DMS79 (cell line): ENCODE data around the gene NKTR.
"Not testable (repeated sequence)": the region's sequence is repeated elsewhere in the genome, so short reads cannot be mapped to it uniquely, and the experiment has no call there.

Experiments
- DNase-seq: peaks from one replicate; lab custom pipeline; 2025; lab: John Stamatoyannopoulos, UW

NKTR gene

DNA sequence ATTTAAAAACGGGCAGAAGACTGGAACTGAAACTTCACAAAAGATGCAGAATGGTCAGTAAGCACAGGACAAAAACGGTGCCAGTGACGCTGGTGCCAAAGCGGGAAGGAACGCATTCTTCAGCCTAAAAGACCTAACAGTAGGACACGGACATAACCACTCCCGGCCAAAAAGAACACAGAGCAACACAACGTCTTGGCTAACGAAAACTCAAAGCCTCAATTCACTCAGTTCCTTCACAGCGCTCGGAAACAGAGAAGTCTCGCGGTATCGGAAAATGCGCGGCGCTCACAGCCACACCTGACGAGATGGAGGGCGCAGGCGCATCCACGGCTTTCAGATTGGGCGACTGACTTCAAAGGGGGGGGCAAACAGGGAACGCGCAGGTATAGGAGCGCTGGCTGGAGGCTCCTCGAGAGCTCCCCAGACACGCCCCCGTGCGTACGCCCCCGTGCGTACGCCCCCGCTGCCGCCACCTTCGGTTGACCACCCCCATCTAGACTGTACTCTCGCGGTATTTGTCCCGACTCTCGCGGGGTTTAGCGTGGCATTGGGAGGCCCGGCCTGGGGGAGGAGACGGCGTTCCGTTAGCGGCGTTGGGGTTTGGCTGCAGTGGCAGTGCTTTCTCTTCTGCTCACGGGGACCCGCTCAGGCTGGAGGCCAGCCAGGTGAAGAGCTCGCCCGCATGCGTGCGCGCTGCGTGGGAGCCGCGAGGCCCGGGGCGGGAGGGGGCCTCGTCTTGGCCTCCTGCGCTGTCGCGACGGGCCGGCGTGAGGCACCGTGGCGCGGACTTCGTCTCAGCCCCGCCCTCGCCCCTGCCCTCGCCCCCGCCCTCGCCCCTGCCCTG is at the start of gene NKTR:
Gene NKTR (plus strand): TSS at position 576 of the 847 bp plus-strand sequence. CDS start 321 bp downstream, outside the sequence.
- peak; percentile 93 for DNase-seq

DNA sequence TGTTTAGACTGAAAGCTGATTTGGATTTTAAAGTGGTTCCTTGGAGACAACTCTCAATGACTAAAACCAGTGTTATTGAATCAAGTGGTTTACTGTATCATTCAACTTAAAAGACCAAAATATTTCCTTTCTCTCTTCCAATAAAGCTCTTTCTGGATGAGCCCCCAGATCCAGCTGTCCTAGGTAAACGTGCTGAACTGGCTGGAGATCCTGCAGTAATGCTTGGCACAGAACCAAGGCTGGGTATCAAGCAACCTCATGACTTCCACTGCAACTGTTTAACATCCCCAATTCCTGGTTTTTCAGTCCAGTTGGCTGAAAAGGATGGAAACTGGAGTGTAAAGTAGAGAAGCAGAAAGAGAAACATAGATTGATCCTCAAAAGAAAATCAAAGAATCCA is 47.7 kb upstream of the NKTR start:
- DNase-seq: no peak

DNA sequence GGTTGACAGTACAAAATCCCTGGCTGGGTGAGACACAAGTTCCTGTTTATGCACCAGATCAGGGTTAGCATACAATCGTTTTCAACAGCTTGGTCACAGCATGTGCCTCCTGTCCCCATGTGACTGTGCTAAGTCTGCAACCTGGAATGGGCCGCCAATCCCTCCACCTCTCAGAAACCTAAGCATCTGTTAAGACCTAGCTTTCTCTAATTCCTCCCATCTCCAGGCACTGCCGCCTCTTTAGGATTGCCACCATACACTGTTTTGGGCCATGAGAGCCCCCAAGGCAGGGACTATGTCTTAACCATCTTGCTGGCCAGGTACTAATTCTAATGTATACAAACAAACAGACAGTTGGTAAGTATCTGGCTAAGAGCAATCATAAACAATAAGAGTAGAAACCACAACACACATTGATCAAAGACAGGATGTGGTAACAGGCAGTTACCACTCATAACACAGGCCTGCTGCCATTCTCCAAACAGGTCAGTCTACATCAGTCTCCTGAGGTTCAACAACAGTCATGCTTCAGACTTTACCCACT is 44.3 kb upstream of the NKTR start:
- DNase-seq: no peak

DNA sequence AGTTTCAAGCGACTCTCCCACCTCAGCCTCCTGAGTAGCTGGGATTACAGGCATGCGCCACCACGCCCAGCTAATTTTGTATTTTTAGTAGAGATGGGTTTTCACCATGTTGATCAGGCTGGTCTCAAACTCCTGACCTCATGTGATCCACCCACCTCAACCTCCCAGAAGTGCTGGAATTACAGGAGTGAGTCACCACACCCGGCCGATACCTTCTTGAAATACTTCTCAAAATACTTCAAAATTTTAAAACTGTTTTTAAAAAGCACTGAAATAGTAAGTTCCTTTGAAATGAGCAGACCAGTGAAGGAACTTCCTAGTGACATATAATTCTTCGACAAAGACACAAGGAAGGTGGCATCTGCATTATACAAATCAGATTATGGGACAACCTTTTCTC is 43.7 kb upstream of the NKTR start:
- not testable (repeated sequence) for DNase-seq

DNA sequence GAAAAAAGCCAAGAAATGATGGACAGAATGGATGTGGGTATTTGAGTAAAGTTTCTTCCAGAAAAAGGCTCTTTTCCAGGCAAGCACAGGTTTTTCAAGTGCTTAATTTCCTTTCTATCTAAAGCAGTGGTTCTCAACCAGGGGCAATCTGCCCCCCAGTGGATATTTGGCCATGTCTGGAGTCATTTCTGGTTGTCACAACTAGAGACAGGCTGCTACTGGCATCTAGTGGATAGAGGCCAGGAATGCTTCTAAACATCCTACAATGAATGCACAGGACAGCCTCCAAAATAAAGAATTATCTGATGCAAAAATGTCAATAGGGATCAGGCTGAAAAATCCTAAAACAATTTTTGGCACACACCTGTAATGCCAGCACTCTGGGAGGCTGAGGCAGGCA is 42.6 kb upstream of the NKTR start:
- no peak for DNase-seq

DNA sequence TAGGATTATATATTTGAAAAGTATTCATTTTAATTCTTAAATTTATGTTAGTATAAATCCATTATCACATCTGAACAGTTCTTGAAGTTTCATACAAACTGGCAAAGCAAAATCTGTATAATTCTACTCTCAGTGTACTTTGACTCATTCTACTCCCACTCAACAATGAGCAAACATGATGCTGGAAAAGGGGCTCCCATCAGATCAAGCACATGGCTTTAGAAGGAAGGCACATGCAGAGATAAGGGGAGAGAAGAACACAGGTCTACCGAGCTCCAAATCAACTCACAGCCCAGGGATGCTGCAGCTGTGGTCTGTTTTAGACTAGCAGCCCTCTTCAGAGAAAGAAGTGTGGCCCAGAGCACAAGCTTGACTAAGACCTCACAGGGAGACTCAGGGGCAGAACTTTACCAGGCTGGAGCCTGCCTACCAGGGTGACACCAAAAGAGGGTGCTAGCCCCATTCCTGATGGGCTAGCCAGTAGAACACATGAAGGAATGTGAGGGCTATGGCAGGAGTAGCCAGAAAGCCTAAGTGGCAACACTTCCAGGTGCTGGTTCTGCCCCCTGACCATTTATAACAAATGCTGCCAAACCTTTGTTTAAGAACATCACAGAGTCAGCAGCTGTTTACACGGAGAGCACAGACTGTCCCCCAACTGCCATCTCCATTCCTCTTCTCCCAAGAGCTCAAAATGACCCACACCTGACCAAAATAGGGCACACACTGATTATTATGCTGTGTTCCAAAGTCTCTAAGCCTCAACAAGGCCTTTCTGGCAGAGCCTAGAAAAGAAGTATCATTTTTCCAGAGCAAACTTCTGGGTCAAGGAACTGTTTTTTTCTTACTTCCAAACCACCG is 38.2 kb upstream of the NKTR start:
- DNase-seq: no peak

DNA sequence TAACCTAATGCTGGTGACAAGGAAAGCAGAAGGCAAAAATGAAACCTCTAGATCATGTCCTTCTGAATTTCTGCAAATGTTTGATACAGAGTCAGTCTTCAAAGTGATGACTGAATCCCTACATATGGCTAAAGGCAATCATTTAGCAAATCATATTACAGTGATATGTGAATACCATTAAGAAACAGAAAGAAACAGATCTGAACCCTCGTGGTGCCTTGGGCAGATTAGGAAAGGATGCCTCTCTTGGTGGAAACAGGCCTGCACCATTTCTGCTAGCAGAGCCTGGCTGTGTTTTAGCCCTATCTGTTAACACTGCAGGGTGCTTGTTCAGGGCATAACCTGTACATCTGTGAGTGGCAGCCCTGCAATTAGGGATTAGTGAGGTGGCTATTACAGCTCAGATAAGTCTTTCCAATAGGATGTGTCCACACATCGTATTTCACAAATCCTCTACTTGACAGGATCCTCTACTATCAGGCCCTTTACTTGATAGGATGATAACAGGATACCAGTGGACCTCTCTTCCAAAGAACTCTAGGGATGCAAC is 30.8 kb upstream of the NKTR start:
- no peak for DNase-seq

DNA sequence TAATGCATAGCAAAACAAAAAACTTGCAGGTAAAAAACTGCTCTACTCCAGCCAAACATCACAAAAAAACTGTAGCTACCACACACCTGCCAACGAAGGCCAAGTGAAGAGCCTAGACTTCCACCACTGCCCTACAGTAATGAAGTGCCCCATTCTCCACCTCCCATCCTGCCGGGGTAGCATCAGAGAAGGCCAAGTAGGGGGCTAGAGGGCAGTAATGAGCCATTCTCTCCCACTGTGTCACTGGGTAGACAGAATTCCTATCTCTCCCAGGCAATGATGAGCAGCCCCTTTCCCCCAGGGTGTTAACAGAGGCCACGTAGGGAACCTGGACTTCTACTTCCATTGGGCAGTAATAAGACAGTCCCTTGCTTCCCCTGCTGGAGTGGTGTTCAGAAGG is 28.2 kb upstream of the NKTR start:
- no peak for DNase-seq

DNA sequence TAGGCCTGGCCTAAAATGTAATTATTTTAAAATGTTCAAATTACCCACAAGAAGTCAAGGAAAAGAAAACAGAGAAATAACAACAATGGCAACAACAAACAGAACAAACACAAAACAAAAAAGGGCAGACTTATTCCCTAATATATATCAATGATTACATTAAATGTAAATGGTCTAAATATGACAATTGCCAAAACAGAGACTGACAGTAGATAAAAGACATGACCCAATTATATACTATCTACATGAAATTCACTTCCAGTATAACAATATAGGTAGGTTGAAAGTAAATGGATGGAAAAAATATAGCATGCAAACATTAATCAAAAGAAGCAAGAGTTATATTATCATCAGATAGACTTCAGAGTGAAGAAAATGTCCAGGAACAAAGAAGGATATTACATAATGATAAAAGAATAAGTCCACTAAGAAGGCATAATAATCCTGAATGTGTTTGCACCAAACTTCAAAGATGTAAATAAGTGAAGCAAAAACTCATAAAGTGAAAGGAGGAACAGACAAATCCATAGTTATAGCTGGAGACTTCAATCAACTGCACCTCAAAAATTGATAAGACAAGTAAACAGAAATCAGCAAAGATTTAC is 25.2 kb upstream of the NKTR start:
- no peak for DNase-seq

DNA sequence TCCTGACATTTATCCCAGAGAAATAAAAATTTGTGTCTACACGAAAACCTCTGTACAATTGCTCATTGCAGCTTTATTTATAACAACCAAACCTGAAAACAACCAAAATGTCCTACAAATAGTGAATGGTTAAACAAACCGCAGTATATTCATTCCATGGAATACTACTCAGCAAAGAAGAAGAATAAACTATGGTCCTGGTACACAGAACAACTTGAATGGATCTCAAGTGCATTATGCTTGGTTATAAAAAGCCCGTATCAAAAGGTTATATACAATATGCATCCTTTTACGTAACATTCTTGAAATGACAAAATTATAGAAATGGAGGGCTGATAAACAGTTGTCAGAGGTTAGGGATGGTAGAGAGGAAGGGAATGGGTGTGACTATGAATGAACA is 22.4 kb upstream of the NKTR start:
- DNase-seq: no peak

DNA sequence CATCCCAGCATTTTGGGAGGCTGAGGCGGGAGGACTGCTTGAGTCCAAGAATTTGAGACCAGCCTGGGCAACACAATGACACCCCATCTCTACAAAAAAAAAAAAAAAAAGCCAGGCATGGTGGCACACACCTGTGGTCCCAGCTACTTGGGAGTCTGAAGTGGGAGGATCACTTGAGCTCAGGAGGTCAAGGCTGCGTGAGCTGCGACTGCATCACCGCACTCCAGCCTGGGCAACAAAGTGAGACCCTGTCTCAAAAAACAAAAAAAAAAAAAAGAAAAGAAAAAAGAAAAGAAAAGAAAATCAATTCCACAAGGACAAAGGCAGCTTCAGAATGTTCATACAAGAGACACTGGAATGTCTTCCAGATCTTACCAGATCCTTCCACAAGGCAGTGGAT is 21.1 kb upstream of the NKTR start:
- DNase-seq: not testable (repeated sequence)

DNA sequence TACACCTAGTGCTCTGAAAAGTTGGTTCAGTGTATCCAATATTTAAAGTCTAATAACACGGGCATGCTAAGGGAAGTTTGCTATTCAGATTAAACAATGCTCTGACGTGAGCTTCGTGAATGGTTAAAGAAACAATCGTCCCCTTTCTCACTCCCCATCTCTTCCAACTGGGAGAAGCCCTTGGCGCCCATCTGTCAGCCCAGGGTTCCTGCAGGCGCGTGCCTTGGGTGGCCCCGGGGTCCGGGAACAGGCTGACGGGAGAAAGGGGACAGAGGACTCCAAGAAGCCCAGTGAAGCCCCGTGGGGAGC is 19.1 kb upstream of the NKTR start:
- no peak for DNase-seq

DNA sequence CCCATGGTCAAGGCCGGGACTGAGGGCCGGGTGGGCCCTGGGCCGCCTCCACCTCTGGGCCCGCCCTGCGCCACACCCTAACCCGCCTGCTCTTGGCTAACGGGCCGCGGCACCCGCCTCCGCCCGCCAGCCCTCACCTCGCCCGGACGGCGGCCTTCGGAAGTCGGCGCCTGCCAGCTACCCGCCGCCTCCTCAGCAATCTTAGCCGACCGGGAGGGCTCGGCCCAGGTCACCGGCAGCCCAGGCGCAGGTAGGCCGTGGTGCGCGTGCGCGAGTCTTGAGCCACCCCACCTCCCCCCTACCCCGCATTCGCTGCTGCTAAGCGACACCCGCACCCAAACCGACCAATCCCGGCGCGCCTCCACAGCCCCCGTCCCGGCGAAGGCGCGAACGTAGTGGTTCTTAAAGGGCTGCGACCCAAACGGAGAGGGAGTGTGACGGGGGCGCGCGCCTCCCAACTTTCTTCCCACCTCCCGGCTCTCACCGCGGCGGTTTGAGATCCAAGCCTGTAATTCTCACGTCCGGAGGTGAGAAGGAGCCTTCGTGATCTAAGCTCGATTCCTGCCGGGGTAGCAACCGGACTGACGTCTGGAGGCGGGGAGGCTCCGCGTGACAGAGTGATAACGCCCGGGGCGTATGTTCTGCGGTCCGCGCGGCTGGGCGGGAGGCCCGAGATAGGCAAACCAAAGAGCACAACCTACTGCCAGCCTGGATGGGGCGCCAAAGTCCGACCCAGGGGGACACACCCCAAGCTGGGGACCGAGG is 18.6 kb upstream of the NKTR start, which contains the start of gene SEC22C:
Gene SEC22C (minus strand): TSS at position 259 of the 765 bp plus-strand sequence. CDS start 12,921 bp downstream, outside the sequence.
- DNase-seq: peak; percentile 75

DNA sequence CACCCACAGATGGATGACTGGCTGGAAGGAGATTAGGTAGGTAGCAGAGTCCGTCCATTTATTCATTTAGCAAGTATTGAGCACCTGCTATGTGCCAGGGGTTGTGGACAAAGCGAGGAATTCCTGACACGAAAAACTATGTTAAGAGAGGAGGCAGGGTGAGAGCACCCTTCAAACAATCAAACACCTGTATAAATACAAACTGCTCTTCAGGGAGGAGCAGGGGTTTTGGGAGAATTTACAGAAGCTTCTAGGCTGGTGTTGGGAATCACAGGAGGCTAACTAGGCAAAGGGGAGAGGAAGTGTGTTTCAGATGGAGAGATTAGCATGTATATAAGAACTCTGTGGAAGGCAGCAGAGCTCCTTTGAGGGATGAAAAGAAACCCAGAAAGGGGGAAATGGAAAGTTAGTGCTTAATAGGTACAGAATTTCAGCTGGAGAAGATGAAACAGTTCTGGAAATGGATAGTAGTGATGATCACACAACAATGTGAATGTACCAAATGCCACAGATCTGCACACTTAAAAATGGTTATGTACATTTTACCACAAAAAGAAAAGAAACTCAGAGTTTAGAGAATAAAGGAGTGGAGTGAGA is 17.9 kb upstream of the NKTR start:
- DNase-seq: no peak

DNA sequence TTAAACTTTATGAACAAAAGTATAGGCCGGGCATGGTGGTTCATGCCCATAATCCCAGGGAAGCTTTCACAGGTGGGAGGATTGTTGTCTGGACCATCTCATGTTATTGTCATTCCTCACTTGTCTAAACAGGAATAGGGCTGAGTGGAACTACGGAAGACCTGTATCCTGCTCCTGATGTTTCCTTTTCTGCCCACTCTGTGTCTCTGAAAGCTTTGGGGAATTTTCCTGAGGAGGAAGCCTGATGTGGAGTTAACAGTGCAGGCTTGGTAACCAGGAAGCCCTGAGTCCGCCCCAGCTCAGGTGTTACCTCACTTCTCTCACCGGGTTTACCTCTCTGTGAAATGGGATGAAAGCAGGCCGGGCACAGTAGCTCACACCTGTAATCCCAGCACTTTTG is 11.9 kb upstream of the NKTR start:
- DNase-seq: no peak

DNA sequence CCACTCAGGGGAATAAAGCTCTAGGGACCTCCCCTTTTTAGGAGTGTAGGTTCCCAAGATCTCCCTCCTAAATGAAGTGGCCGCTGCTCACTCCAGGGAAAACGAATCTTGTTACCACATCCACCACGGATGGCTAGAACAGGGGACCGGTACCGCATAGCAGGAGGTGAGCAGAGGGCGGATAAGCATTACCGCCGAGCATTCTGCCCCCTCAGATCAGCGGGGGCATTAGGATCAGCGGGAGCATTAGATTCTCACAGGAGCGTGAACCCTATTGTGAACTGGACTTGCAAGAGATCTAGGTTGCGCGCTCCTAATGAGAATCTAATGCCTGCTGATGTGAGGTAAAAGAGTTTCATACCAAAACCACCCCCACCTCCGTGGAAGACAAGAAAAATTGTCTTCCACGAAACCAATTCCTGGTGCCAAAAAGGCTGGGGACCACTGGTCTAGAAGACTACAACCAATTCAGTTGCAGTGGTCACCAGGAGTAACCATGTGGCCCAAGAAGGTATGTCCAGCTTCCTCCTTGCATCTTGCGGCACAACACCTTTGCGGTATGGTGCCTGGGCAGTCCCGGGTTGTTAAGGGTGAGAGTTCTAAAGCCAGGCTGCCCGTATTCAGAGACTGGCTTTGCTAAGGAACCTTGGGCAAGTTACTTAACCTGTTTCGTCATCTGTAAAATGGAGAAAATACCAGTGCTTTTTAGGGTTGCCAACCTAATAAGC is 10.9 kb upstream of the NKTR start:
- no peak for DNase-seq

DNA sequence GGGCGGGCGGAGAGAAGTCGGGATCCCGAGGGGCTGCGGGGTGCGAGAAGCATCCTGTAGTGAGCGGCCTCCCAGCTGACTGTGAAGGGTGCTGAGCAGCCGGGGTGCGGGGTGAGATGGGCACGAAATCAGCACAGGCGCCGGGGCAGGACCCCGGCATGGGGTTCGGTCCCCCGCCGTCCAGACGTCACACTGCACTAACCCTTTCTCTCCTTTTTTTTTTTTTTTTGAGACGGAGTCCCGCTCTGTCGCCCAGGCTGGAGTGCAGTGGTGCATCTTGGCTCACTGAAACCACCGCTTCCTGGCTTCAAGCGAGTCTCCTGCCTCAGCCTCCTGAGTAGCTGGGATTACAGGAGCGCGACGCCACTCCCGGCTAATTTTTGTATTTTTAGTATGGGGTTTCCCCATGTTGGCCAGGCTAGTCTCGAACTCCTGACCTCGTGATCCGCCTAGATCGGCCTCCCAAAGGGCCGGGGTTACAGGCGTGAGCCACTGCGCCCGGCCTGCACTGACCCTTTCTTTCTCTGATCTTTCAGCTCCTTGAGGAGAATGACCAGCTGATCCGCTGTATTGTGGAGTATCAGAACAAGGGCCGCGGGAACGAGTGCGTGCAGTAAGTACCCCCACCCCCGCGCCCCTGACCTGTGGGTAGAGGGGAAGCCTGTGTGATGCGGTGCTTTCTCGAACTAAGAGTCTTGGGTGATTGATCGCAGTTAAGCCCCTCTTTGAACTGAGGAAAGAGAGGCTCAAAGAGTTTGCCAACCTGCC is 9.3 kb upstream of the NKTR start:
- no peak for DNase-seq

DNA sequence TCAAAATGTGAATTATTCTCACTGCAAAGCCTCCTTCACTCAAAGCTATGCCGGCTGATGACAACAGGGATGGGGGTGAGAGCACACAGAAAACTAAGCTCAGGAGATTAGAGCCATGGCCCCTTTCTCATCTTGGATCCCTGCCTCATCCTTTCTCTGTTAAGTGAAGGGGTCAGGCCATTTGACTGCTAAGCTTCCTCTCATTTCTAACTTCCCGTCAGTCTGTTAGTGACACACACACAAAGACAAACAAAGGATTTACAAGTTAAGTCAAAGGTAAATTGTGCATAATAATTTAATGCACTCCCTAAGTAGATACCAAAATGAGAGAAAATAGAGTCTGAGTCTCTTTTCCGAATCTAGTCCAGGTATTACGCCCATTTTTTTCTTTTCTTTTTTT is 8.7 kb upstream of the NKTR start:
- no peak for DNase-seq

DNA sequence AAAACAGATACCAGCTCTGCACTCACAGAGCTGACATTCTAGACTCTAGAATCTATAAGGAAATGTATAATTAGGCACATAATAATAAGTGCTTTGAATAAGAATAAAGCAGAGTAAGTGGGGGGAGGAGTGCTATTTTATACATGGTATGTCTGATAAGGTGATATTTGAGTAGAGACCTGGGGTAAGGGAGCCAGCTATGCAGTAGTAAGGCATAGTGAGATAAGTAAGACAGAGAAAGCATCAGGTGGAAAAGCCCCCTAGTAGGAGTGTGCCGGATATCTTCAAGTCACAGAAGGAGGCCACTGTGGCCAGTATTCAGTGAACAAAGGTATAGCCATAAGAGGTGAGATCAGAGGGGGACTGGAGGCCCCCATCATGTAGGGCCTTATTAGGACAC is 6.9 kb upstream of the NKTR start:
- no peak for DNase-seq

DNA sequence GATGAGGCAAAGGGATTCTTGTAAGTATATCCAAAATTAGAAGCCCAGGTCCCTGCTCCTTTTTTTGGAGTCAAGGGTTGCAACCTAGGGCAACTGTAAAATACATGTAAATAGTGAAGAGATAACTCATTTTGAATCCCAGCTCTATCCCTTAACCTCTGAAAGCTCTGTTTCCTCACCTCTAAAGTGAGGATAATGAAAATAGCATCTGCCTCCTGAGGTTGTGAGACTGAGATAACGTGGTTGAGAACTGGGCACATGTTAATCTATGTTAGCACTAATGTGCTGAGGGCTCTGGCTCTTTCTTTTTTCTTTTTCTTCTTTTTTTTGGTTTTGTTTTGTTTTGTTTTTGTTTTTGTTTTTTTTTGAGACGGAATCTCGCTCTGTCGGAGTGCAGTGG is 4.8 kb upstream of the NKTR start:
- DNase-seq: no peak
